Liver (tissue), 9 donors: Measurements from ENCODE around the gene NAA30. TPM values are rescaled to one million over a fixed set of nuclear protein-coding genes. Genes with fewer than 3 reads are reported as not detected.

Experiments used
- DNase-seq: peaks from one replicate; pipeline ENCODE4 v3.0.0-alpha.2; 2017; ENCODE audit warnings: low spot score
- H3K27ac ChIP-seq, 2 donors: one replicate each; pipeline ENCODE4 v1.7.0; 2013; ENCODE audit warnings: inconsistent platforms in 2 of 2, low read length in 2 of 2, control low read depth in 1 of 2, low read depth in 1 of 2, mild to moderate bottlenecking in 1 of 2
- H3K27me3 ChIP-seq, 4 donors: one replicate each; pipeline versions ENCODE4 v1.6.1 to v1.7.0; 2013; ENCODE audit warnings: low read length in 3 of 4, inconsistent platforms in 1 of 4, mild to moderate bottlenecking in 1 of 4, moderate library complexity in 1 of 4; ENCODE audit not compliant: control insufficient read depth in 4 of 4, insufficient read depth in 4 of 4
- H3K36me3 ChIP-seq, 4 donors: one replicate each; pipeline versions ENCODE4 v1.6.1 to v1.7.0; 2013; ENCODE audit warnings: low read length in 3 of 4, mild to moderate bottlenecking in 3 of 4, low read depth in 1 of 4, moderate library complexity in 1 of 4; ENCODE audit not compliant: control insufficient read depth in 4 of 4, insufficient read depth in 3 of 4
- H3K4me1 ChIP-seq, 4 donors: one replicate each; pipeline versions ENCODE4 v1.6.1 to v1.7.0; 2013; ENCODE audit warnings: low read length in 3 of 4, mild to moderate bottlenecking in 3 of 4, moderate library complexity in 1 of 4; ENCODE audit not compliant: control insufficient read depth in 4 of 4, insufficient read depth in 4 of 4
- H3K4me3 ChIP-seq, 3 donors: one replicate each; pipeline versions ENCODE4 v1.6.1 to v1.7.0; 2013; ENCODE audit warnings: low read length in 3 of 3, control low read depth in 1 of 3, low read depth in 1 of 3, mild to moderate bottlenecking in 1 of 3
- H3K9ac ChIP-seq, 2 donors: one replicate each; pipeline ENCODE4 v1.7.0; 2013; ENCODE audit warnings: low read length in 2 of 2, mild to moderate bottlenecking in 2 of 2, moderate library complexity in 2 of 2, control low read depth in 1 of 2, low read depth in 1 of 2
- H3K9me3 ChIP-seq, 4 donors: one replicate each; pipeline versions ENCODE4 v1.6.1 to v1.7.0; 2013; ENCODE audit warnings: low read length in 3 of 4; ENCODE audit not compliant: control insufficient read depth in 4 of 4
- EGR1 ChIP-seq, 2 donors: IDR thresholded peaks; 2 replicates each; pipeline ENCODE4 v1.6.1; 2016 to 2018; ENCODE audit warnings: antibody characterized with exemption in 2 of 2, low read depth in 2 of 2
- FOXA1 ChIP-seq: IDR thresholded peaks from 2 replicates; pipeline ENCODE4 v1.6.1; 2016; ENCODE audit warnings: antibody characterized with exemption
- GABPA ChIP-seq, 2 donors: IDR thresholded peaks in 1 of 2; conservative IDR thresholded peaks in 1 of 2; 2 replicates each; pipeline ENCODE4 v1.6.1; 2016; ENCODE audit warnings: antibody characterized with exemption in 2 of 2, mild to moderate bottlenecking in 1 of 2, moderate library complexity in 1 of 2
- HNF4A ChIP-seq, 2 donors: conservative IDR thresholded peaks; 2 replicates each; pipeline ENCODE4 v1.6.1; 2016; ENCODE audit warnings: antibody characterized with exemption in 2 of 2, mild to moderate bottlenecking in 2 of 2
- NR2F2 ChIP-seq: IDR thresholded peaks from 2 replicates; pipeline ENCODE4 v1.6.1; 2016; ENCODE audit warnings: antibody characterized with exemption
- RAD21 ChIP-seq, 2 donors: IDR thresholded peaks; 2 replicates each; pipeline ENCODE4 v1.6.1; 2016; ENCODE audit warnings: antibody characterized with exemption in 2 of 2, mild to moderate bottlenecking in 2 of 2
- RXRA ChIP-seq, 2 donors: IDR thresholded peaks; 2 replicates each; pipeline ENCODE4 v1.6.1; 2017 to 2018; ENCODE audit warnings: antibody characterized with exemption in 2 of 2, mild to moderate bottlenecking in 1 of 2
- SP1 ChIP-seq: IDR thresholded peaks from 2 replicates; pipeline ENCODE4 v1.6.1; 2018; ENCODE audit warnings: antibody characterized with exemption, mild to moderate bottlenecking
- TAF1 ChIP-seq: conservative IDR thresholded peaks from 2 replicates; pipeline ENCODE4 v1.6.1; 2016; ENCODE audit warnings: antibody characterized with exemption, mild to moderate bottlenecking
- YY1 ChIP-seq: IDR thresholded peaks from 2 replicates; pipeline ENCODE4 v1.6.1; 2016; ENCODE audit warnings: antibody characterized with exemption, mild to moderate bottlenecking
- WGBS: extraction: QIAGEN DNeasy Blood & Tissue Kit; methylation state at CpG from one replicate; pipeline ENCODE4 v1.1.7; 2013; 5-methylcytosine and 5-hydroxymethylcytosine counted together
- polyA plus RNA-seq, 2 donors: library from polyadenylated mRNA; stranded (reverse) in 1 of 2; unstranded in 1 of 2; fragments of 200-250 nt in 1 of 2; fragments of >200 nt in 1 of 2; fragmentation: Nextera tagmentation in 1 of 2; extraction: Ambion mirVana in 1 of 2; gene quantifications; one replicate each; pipeline versions ENCODE4 v1.2.1 to v1.2.3, GENCODE V29; 2013 to 2015
- total RNA-seq, 2 donors: library from RNA; depleted of rRNA; stranded (reverse); fragments of >200 nt; gene quantifications; one replicate each; pipeline ENCODE4 v1.2.3, GENCODE V29; 2014
- TF ChIP-seq, protein P1 (sequence below): IDR thresholded peaks from 2 replicates; pipeline ENCODE4 v1.6.1; 2016; ENCODE audit warnings: antibody characterized with exemption
- TF ChIP-seq, protein P2 (sequence below): fragments of 150-350 bp; IDR thresholded peaks from 2 replicates; pipeline ENCODE4 v1.5.1; 2017; ENCODE audit warnings: improper control_type of control experiment, low read depth, low read length; ENCODE audit not compliant: missing input control
- TF ChIP-seq, protein P3 (sequence below): IDR thresholded peaks from 2 replicates; pipeline ENCODE4 v1.6.1; 2016; ENCODE audit warnings: antibody characterized with exemption
- donor health status: healthy.
- donor health status: healthy.
- donor health status: healthy.
- donor health status: healthy.
- donor health status: healthy.

The NAA30 gene
- total and polyA plus RNA-seq, 4 donors, result 5.8 to 19.1 (median 8.2) TPM

DNA sequence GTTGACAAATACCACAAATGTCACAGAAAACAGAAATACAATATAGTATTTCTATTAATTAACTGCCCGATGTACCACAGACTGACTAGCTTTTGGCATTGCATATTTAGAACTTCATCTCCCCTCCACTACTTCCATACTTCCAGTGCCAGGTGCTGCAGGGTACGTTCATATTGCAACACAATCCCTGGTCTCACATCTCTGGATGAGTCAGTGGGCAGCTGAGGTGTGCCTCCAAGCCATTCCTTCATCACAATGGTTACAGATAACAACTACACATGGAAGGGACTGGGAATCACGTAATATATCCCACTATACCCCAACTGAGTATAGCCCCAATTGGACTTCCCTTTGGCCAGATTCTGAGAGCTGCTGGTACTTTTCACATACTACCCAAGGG lies 72.2 kb downstream of the NAA30 start:
- Histone ChIP-seq H3K4me1 (no peaks in the 10 kb centered on the region), H3K27ac (no peak overlapping the region), H3K4me3 (no peak overlapping the region), H3K36me3 (no peaks in the 10 kb centered on the region), H3K9ac (no peak overlapping the region), H3K9me3 (no peaks in the 10 kb centered on the region), H3K27me3 (no peaks in the 10 kb centered on the region)
- TF ChIP-seq HNF4A (conservative IDR thresholded peaks at IDR 0.05) (no peak), GABPA (IDR thresholded peaks at IDR 0.05 in 1 of 2, conservative IDR thresholded peaks at IDR 0.05 in 1 of 2) (no peak), YY1 (no peak), FOXA1 (no peak), RXRA (IDR thresholded peaks at IDR 0.05) (no peak), TAF1 (no peak), RAD21 (IDR thresholded peaks at IDR 0.05) (no peak), NR2F2 (no peak), SP1 (no peak)
- TF ChIP-seq, protein P1, sequence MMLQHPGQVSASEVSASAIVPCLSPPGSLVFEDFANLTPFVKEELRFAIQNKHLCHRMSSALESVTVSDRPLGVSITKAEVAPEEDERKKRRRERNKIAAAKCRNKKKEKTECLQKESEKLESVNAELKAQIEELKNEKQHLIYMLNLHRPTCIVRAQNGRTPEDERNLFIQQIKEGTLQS, result no peak
- TF ChIP-seq, protein P2, sequence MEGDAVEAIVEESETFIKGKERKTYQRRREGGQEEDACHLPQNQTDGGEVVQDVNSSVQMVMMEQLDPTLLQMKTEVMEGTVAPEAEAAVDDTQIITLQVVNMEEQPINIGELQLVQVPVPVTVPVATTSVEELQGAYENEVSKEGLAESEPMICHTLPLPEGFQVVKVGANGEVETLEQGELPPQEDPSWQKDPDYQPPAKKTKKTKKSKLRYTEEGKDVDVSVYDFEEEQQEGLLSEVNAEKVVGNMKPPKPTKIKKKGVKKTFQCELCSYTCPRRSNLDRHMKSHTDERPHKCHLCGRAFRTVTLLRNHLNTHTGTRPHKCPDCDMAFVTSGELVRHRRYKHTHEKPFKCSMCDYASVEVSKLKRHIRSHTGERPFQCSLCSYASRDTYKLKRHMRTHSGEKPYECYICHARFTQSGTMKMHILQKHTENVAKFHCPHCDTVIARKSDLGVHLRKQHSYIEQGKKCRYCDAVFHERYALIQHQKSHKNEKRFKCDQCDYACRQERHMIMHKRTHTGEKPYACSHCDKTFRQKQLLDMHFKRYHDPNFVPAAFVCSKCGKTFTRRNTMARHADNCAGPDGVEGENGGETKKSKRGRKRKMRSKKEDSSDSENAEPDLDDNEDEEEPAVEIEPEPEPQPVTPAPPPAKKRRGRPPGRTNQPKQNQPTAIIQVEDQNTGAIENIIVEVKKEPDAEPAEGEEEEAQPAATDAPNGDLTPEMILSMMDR, result no peak
- TF ChIP-seq, protein P3, sequence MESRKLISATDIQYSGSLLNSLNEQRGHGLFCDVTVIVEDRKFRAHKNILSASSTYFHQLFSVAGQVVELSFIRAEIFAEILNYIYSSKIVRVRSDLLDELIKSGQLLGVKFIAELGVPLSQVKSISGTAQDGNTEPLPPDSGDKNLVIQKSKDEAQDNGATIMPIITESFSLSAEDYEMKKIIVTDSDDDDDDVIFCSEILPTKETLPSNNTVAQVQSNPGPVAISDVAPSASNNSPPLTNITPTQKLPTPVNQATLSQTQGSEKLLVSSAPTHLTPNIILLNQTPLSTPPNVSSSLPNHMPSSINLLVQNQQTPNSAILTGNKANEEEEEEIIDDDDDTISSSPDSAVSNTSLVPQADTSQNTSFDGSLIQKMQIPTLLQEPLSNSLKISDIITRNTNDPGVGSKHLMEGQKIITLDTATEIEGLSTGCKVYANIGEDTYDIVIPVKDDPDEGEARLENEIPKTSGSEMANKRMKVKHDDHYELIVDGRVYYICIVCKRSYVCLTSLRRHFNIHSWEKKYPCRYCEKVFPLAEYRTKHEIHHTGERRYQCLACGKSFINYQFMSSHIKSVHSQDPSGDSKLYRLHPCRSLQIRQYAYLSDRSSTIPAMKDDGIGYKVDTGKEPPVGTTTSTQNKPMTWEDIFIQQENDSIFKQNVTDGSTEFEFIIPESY, result no peak
- no peak for DNase-seq
- WGBS, result 82% methylated on average over 3 of the region's 3 CpGs

DNA sequence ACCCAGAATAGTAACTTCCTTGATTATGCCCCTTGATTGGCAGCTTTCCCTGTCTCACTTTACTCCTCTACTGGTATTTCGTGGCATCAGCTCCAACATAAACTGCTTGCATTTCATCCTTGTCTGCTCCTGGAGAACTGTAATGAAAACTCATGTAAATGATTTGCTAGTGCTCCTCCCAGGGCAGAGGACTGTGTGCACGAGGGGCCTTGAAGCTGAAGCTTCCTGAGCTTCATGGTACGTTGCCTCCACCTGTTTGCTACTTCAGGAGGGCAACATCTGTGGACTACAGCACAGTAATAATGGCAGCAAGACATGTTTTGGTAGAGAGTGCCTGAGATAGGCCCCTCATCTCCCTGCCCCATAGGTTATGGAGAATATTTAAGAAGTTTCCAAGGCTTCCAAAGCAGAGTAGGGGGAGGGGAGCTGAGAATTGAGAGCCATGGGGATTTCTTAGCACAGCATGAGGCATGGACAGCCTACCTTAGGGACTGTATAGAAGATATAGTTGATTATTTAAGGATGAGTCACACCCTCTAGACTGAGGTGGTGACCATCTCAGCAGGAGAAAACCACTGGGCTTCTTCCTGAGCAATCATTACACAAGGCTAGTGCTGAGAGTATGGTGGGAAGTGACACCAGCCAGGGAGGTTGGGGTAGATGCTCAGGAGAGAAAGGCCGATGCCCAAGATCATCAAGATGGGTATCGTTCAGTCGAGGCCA lies 73.8 kb downstream of the NAA30 start:
- Histone ChIP-seq H3K4me1 (no peaks in the 10 kb centered on the region), H3K36me3 (no peaks in the 10 kb centered on the region), H3K9ac (no peak overlapping the region), H3K9me3 (no peaks in the 10 kb centered on the region), H3K27ac (no peak overlapping the region), H3K27me3 (no peaks in the 10 kb centered on the region), H3K4me3 (no peak overlapping the region)
- 86% methylated on average over 6 of the region's 6 CpGs for WGBS
- TF ChIP-seq EGR1 (IDR thresholded peaks at IDR 0.05; ENCODE audit: low read depth in 2 of 2), result no peak
- DNase-seq, result no peak

Other genes starting within 250 kb of the NAA30 start
- 10 to 100 TPM; 27.4 to 28.9 TPM for gene EXOC5, start 121.7 kb upstream of the NAA30 start, total RNA-seq
- 10 to 100 TPM in 1 of 2 donors, 1 to 10 TPM in 1; 7.9 to 14.1 TPM for gene EXOC5, start 121.7 kb upstream of the NAA30 start, polyA plus RNA-seq
- 10 to 100 TPM; 14.4 to 17.5 TPM for gene AP5M1, start 121.6 kb upstream of the NAA30 start, total RNA-seq
- 10 to 100 TPM; 11.8 to 14.5 TPM for gene AP5M1, start 121.6 kb upstream of the NAA30 start, polyA plus RNA-seq
- 10 to 100 TPM; 11.2 to 47.7 TPM for gene CCDC198, start 103.3 kb downstream of the NAA30 start, total RNA-seq
- 10 to 100 TPM; 14.7 to 22.4 TPM for gene CCDC198, start 103.3 kb downstream of the NAA30 start, polyA plus RNA-seq